ENCODE results near the gene CTSV.

- TF ChIP-seq CTCF (IDR thresholded peaks at IDR 0.05), result no peak
- TF ChIP-seq POLR2A (IDR thresholded peaks at IDR 0.05), result no peak
Observed at GRCh38 chr9:97075289-97075985, 36.5 kb upstream of the CTSV start.

All from lower leg skin (tissue), 3 donors.